ENCODE measurements around the gene PAPSS2. TPM values are rescaled to one million over a fixed set of nuclear protein-coding genes. Genes with fewer than 3 reads are reported as not detected.

Gene PAPSS2
- total RNA-seq, 1 experiment from 2014 or later = 14.6 TPM

- no peaks in the 10 kb centered on the region; the same call in 1 of the 2 replicates for H3K79me2 ChIP-seq (ENCODE audit: insufficient read depth, low read length)
- H3K4me2 ChIP-seq (ENCODE audit: low read length) = no peak overlapping the region
- intact Hi-C loops (cut with micrococcal nuclease) = no loop called here
- no peak overlapping the region for H3K27ac ChIP-seq (ENCODE audit: low read depth, low read length)
- no peak overlapping the region for H3K4me3 ChIP-seq (replicated peaks in 1 of 2; ENCODE audit: low read depth in 1 of 2, low read length in 2 of 2)
- H3K9ac ChIP-seq (ENCODE audit: low read length) = no peak overlapping the region
- TF ChIP-seq ATF3 (IDR thresholded peaks at IDR 0.05) = no peak
- TF ChIP-seq ZFX (IDR thresholded peaks at IDR 0.05) = no peak
- no peak for TF ChIP-seq CBX3 (IDR thresholded peaks at IDR 0.05; ENCODE audit: low read depth)
- TF ChIP-seq CTCF (IDR thresholded peaks at IDR 0.05 in 2 of 3, conservative IDR thresholded peaks at IDR 0.05 in 1 of 3; ENCODE audit: borderline replicate concordance in 1 of 3, insufficient read depth in 1 of 3, low read depth in 2 of 3, low read length in 2 of 3) = no peak
- TF ChIP-seq SRF (IDR thresholded peaks at IDR 0.05; ENCODE audit: low read depth) = no peak
- TF ChIP-seq ZBTB33 (IDR thresholded peaks at IDR 0.05; ENCODE audit: extremely low read depth, insufficient replicate concordance, low read length) = no peak
- TF ChIP-seq SIN3A (IDR thresholded peaks at IDR 0.05; ENCODE audit: low read depth) = no peak
- TF ChIP-seq MAX (IDR thresholded peaks at IDR 0.05) = no peak
- TF ChIP-seq CEBPB (IDR thresholded peaks at IDR 0.05; ENCODE audit: low read depth) = no peak
- TF ChIP-seq RAD21 (IDR thresholded peaks at IDR 0.05; ENCODE audit: low read depth) = no peak
- TF ChIP-seq YY1 (IDR thresholded peaks at IDR 0.05; ENCODE audit: extremely low read depth, insufficient replicate concordance, low read depth, low read length) = no peak
- no peak for TF ChIP-seq SP1 (IDR thresholded peaks at IDR 0.05; ENCODE audit: low read depth)
- no peak for TF ChIP-seq FOSL1 (IDR thresholded peaks at IDR 0.05; ENCODE audit: low read depth)
- TF ChIP-seq EZH2 (IDR thresholded peaks at IDR 0.05) = no peak
- no peak for TF ChIP-seq POLR2AphosphoS5 (IDR thresholded peaks at IDR 0.05; ENCODE audit: low read depth, low read length)
- TF ChIP-seq ELF1 (IDR thresholded peaks at IDR 0.05; ENCODE audit: borderline replicate concordance, low read depth) = no peak
- no peak for TF ChIP-seq EGR1 (IDR thresholded peaks at IDR 0.05; ENCODE audit: low read depth)
- TF ChIP-seq POLR2A (IDR thresholded peaks at IDR 0.05; ENCODE audit: borderline replicate concordance, extremely low read depth, insufficient read depth, insufficient read length) = no peak
- peaks cover 18 to 26% of the 10 kb centered on the region in 2 experiments for H3K4me1 ChIP-seq (ENCODE audit: control insufficient read depth in 1 of 2, insufficient read depth in 2 of 2, low read length in 2 of 2)
- ChIA-PET POLR2A (no interaction called here), RAD21 (ENCODE audit: low non-redundant PET in 1 of 2, low total read pairs in 2 of 2, uncharacterized antibody in 2 of 2, unreplicated experiment in 2 of 2) (no interaction called here), CTCF (no interaction called here)
- H3K36me3 ChIP-seq (ENCODE audit: control insufficient read depth in 1 of 2, insufficient read depth in 2 of 2, low read length in 2 of 2) = peaks cover 2 to 10% of the 10 kb centered on the region in 2 experiments; a peak in 1 of 4 replicates
- DNase-seq (ENCODE audit: low read depth, low spot score) (no peak), ATAC-seq (no peak)
- H4K20me1 ChIP-seq (ENCODE audit: insufficient read depth) = 0 out of 2 replicates have a peak, but pooled peaks cover 4% of the 10 kb centered on the region
- H3K9me3 ChIP-seq (ENCODE audit: control insufficient read depth in 1 of 2, insufficient read depth in 1 of 2, low read depth in 1 of 2, low read length in 2 of 2) = no peaks in the 10 kb centered on the region
- H2AFZ ChIP-seq (ENCODE audit: low read depth, low read length, poor library complexity, severe bottlenecking) = no peak overlapping the region
- BruUV-seq (replicated peaks) = no TSS peak
- no peaks in the 10 kb centered on the region for H3K27me3 ChIP-seq (ENCODE audit: insufficient read depth, low read length)
- H3K9me2 ChIP-seq (ENCODE audit: insufficient read depth) = no peaks in the 10 kb centered on the region
These were observed 103.6 kb downstream of the PAPSS2 start for GRCh38 chr10:87763086-87763861.
